Stimulated activated CD4-positive, alpha-beta T cell treated with anti-CD3 and anti-CD28 coated beads, TNF-alpha, amount 100 ng/mL, for 48 hours (primary cell): Measurements from ENCODE around the gene WIPI1.
"Not testable (repeated sequence)": the region's sequence is repeated elsewhere in the genome, so short reads cannot be mapped to it uniquely, and the experiment has no call there.

ENCODE experiments used
- DNase-seq, 3 donors: peaks; one replicate each; pipeline ENCODE4 v3.0.0-alpha.2; 2020; ENCODE audit warnings: low read depth in 3 of 3

The WIPI1 gene

DNA sequence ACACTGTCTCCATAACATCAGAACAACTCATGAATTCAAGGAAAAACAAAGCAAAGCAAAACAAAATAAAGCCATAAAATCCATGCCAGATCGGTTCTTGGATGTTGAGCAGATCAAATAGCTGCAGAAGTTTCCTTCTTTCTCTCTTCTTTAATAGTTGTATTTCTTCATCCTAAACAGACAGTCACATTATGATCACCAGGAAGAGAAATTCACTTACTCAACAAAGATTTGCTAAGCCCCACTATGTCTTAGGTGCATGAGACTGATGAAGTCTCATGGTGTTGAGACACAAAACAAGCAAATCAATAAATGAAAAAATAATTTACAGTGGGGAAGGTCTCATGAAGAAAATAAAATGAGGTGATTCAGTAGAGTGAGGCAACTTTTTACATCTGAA lies 72.8 kb downstream of the WIPI1 start:
- no peak for DNase-seq

DNA sequence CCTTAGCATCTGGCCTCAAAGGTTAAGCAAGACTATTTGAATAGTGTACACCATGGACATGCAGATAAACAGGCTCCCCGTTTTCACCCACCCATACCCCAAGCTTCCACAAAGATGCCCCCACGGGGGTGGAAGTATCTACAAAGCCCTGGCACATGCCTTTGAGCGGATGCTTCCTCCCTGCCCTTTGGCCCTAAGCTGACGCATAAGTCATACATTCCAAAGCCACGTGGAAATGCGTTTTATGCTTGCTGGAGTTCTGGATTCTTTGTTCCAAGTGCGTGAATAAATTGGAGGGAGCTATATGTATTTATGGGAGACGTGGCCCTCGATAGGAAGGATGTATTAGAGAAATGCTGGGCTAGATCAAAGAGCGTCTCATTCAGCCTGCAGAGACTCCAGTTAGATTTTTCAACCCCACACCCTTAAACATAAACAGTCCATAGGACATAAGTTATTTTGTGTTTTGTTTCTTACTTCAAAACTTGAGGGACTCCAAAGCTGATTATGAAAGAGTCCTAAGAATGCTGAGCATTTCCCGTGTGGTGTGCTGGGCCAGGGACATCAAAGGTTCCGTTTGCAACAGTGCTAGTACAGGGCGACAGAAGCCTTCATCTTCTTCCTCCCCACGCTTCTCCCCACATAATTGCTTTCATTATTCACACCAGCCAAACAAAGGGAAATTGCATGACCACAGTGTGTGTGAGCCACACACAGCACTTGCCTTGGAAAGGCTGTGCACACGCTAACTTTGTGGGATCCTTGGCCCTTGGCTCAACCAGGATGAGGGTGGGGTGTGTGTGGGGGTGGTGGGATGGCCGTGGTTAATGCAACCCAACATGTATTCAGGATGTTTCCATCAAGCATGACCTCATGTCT lies 73.6 kb downstream of the WIPI1 start:
- no peak for DNase-seq

DNA sequence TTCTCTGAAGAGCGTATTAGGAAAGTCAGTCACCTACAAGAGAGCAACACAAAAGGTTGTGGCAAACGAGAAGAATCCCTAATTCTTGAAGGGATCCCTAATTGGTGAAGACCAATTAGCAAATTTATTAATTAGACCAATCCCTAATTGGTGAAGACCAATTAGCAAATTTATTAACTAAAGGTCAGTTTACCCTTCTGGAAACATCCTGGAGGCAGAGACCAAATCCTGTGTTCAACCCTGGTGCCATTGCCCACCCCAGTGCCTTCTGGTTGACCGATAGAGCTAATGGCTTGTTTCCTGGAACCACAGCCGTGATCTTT lies 74.2 kb downstream of the WIPI1 start:
- DNase-seq = no peak

DNA sequence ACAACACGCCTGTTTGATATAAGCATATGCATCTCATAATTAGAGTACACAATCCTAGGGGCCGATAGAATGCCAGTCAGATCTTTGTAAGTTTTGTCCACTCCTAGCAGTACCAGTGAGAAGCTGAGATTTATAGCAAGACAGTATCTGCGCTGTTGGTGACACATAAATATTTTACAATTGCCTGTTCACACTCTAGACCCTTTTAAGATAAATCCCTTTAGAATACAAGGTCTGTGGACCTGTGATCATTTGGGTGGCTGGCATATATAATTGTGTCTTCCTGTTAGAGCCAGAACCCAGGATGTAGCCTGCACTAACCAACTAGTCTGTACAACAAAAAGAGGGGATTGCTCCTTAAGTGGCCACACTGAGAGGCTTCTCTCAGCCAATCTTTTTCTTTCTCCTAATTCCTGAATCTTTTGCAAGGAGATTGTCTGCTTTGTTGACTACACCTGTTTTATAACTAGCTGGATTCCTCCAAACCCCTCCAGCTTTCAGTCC lies 74.7 kb downstream of the WIPI1 start:
- no peak for DNase-seq

DNA sequence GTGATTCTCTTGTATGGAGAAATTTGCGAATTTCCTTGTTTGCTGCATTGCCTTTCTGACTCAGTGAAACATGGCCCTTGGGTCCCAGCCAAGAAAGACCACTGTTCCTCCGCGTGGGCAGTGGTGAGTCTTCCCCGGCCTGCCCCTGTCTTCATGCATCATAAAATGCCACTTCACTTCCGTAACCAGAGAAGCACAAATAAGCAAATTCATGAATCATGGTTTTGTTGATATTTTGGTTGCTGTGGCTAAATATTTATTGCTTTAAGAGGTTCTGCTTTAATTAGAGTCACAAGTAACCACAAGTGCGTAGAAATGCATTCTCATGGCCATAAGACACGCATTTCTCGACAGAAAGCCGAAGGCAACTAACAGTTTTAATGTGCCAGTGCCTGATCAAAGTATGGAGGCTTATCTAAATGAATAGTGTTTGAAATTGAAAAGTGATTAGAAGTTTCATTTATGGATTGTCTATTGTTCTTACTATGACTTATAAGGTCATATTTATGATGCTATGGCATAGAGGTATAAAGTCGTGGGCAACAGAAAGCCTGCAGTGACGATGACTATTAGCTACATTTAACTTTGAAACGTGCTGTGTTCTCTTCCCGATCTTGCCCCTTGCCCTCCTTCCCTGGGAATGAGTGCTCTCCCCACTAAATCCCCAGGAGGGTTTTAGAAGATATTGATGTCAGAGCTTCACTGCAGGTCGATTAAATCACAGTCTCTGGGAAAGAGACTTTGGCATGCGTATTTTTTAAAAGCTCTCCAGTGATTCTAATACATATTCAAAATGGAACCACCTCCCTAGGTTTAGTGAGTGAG lies 76.0 kb downstream of the WIPI1 start:
- no peak for DNase-seq

DNA sequence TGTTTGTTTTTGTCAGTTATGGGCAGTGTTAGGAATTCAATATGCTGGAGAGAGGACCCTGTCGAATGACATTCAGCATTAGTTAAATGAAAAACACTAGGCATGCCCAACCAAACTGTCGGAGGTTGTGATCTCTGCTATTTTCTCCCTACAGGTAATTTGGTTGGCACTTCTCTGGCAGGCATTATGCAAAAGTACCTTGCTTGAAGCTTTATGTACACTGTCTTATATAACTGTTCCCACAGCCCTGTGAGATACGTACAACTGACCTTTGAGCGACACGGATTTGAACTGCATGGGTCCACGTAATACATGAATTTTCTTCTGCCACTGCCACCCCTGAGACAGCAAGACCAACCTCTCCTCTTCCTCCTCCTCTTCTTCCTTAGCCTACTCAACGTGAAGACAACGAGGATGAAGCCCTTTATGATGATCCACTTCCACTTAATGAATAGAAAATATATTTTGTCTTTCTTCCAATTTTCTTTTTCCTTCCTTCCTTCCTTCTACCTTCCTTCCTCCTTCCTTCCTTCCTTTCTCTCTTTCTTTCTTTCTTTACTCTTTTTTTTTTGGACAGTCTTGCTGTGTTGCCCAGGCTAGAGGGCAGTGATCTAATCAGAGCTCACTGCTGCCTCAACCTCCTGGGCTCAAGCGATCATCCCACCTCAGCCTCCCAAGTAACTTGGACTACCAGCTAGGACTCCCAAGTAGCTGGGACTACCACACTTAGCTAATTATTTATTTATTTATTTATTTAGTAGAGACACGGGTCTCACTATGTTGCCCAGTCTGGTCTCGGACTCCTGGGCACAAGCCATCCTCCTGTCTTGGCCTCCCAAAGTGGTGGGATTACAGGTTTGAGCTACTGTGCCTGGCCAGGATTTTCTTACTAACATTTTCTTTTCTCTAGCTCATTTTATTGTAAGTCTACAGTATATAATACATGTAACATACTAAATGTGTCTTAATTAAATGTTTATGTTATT lies 77.3 kb downstream of the WIPI1 start:
- DNase-seq = no peak

DNA sequence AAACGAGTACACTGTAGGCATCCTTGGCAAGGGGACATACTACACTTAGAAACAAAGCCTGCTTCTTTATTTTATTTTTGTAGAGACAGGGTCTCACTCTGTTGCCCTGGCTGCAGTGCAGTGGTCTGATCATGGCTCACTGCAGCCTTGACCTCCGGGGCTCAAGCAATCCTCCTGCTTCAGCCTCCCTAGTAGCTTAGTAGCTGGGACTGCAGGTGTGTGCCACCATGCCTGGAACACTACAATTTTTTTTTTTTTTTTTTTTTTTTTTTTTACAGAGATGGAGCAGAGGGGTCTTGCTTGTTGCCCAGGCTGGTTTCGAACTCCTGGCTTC lies 78.2 kb downstream of the WIPI1 start:
- no peak for DNase-seq

DNA sequence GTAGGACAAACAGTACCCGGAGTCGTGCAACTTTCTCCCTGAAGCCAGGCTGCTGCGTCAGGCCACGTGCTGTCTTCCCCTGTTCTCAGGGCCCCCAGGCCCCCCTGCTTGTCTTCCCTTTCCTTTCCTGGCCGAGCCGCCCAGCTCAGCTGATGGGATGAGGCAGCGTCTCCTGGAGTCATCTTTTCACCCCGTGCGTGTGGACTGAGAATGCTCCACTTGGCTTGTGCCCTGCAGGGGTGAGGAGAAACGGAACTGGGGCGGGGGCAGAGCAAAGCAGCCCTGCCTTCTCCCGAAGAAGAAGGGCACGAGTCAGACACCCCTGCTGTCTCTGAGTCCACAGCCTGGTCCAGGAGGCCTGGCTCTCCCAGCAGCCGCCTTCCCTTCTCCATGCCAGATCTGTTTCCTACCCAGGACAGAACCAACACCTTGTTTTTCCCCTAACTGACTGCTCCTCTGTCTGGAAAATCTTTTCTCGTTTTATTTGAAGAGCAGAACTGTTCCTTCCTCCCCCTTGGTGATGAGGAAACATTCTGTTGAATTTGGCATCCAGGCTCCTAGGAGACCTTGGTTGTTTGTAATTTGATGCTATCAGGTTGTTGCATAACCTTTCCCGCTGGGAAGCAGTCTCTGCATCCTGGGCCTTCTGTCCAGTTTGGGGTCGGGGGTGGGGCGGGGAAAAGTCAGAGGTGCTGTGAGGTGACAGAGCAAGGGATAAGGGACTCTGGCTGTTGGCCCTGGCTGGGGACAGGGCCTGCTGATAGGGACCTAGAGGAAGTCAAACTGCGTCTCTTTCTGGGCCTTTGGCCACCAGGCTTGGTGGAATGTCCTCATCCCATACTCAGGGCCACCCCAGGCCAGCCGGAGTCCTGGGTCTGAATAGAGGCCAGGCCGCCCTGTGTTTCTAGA lies 78.8 kb downstream of the WIPI1 start:
- no peak for DNase-seq

DNA sequence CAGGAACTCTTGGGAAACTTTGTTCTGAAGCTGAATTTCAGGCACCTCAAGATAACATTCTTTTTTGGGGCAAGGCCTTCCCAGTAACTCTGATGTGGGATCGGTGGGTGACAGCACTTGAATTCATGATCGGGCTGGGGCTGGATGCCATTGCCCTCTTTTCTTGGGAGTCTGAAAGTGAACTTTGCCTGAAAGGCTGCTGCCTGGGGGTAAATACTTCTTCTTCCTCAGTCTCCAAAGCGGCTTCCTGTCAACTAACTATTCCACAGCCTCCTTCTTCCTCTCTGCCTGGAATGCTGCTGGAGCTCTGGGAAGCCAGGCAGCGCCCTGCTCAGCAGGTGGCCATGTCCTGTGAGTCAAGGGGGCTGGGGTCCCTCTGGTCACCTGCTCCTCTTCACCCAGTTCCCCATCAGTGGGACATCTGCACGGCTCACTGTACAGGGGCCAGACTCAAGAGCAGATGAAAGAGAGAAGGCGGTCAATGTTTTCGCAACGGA lies 79.5 kb downstream of the WIPI1 start:
- DNase-seq = no peak

DNA sequence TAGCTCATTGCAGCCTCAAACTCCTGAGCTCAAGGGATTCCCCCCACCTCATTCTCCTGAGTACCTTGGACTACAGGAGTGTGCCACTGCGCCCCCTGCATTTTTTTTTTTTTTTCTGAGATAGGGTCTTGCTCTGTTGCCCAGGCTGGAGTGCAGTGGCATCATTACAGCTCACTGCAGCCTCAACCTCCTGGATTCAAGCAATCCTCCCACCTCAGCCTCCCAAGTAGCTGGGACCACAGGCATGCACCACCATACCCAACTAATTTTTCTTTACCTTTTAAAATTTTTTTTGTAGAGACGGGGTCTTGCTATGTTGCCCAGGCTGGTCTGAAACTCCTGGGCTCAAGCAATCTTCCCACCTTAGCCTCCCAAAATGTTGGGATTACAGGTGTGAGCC lies 81.1 kb downstream of the WIPI1 start:
- not testable (repeated sequence) for DNase-seq

DNA sequence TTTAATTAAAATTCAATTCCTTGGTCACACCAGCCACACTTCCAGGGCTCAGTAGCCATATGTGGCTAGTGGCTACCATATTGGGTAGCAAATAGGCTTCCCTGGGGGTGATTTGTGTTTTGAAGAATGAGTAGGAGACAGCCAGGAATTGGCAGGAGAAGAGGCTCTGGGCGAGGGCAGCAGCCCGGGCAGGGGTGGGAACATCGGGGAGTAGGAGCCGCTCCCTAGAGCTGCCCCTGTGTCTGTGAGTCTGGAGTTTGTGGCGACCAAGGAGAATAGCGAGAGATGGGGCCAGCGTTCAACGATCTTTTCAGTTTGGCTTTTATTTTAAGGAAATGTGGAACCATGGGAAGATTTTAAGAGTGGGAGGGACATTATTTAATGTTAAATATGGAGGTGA lies 81.7 kb downstream of the WIPI1 start:
- DNase-seq = no peak
